Transverse colon (tissue), 4 donors: ENCODE measurements around the gene LCAT. TPM values are rescaled to one million over a fixed set of nuclear protein-coding genes. Genes with fewer than 3 reads are reported as not detected.
A peak's percentile ranks its signal among the peaks of the same experiment; 100 is the strongest.

Experiments
- DNase-seq: peaks from one replicate; pipeline ENCODE4 v3.0.0-alpha.2; 2019
- H3K27ac ChIP-seq, 4 donors: fragments of 200-600 bp; sonication (generic); 2 replicates each; pipeline ENCODE4 v1.5.1; 2016 to 2018; ENCODE audit warnings: inconsistent platforms in 4 of 4
- H3K27me3 ChIP-seq: fragments of 200-600 bp; sonication (generic); 2 replicates; pipeline ENCODE4 v1.5.1; 2017; ENCODE audit warnings: inconsistent platforms
- H3K36me3 ChIP-seq, 4 donors: fragments of 200-600 bp; sonication (generic); 2 replicates each; pipeline ENCODE4 v1.5.1; 2017 to 2019; ENCODE audit warnings: inconsistent platforms in 4 of 4
- H3K4me1 ChIP-seq, 4 donors: fragments of 200-600 bp; sonication (generic); 2 replicates each; pipeline ENCODE4 v1.5.1; 2017 to 2020; ENCODE audit warnings: inconsistent platforms in 4 of 4
- H3K4me3 ChIP-seq, 4 donors: fragments of 200-600 bp; sonication (generic); 1 replicate in 1 of 4; 2 replicates in 3 of 4; pipeline versions ENCODE4 v1.5.1 to v1.6.1; 2017 to 2019; ENCODE audit warnings: inconsistent platforms in 4 of 4
- H3K9me3 ChIP-seq, 2 donors: fragments of 200-600 bp; sonication (generic); 2 replicates each; pipeline ENCODE4 v1.5.1; 2017 to 2019; ENCODE audit warnings: inconsistent platforms in 2 of 2
- EP300 ChIP-seq: sonication (generic); formaldehyde crosslinking; IDR thresholded peaks from one replicate; pipeline ENCODE4 v1.6.1; 2017; ENCODE audit warnings: antibody characterized with exemption, low read depth
- POLR2A ChIP-seq: fragments of 450-650 bp; IDR thresholded peaks from one replicate; pipeline ENCODE4 v1.6.1; 2016; ENCODE audit warnings: antibody characterized with exemption, mild to moderate bottlenecking, moderate library complexity
- POLR2AphosphoS5 ChIP-seq, 3 donors: sonication (generic); formaldehyde crosslinking; IDR thresholded peaks; one replicate each; pipeline ENCODE4 v1.6.1; 2016; ENCODE audit warnings: antibody characterized with exemption in 3 of 3
- WGBS, 2 donors: methylation state at CpG; one replicate each; pipeline ENCODE4 v1.1.5; 2018; ENCODE audit warnings: low coverage in 1 of 2; 5-methylcytosine and 5-hydroxymethylcytosine counted together
- in situ Hi-C, 4 donors: fragments of 200-750 bp; cut with MboI; loops; one replicate each; pipeline versions ENCODE4 v1.15.0 to v1.15.1; 2017; ENCODE audit warnings: low sequenced_read_pairs in 3 of 4, low pct_ligation_motif_present in 1 of 4, low pct_unique_long_range_greater_than_20kb in 1 of 4
- intact Hi-C: fragments of 100-400 bp; cut with DNase I; formaldehyde crosslinking; loops from one replicate; pipeline ENCODE4 v1.15.1; 2023; ENCODE audit warnings: low total_unique reads
- total RNA-seq, 4 donors: library from RNA; depleted of rRNA; stranded (reverse); fragments of >200 nt; gene quantifications; one replicate each; pipeline ENCODE4 v1.1.0, GENCODE V29; 2016
- TF ChIP-seq, protein P1 (sequence below), 5 experiments: fragments of 200-600 bp in 3 of 5; fragments of 450-650 bp in 2 of 5; sonication (generic) in 3 of 5; IDR thresholded peaks; 1 replicate in 2 of 5; 2 replicates in 3 of 5; pipeline ENCODE4 v1.5.1; 2016 to 2017; ENCODE audit warnings: antibody characterized with exemption in 5 of 5, inconsistent platforms in 3 of 5, mild to moderate bottlenecking in 2 of 5, moderate library complexity in 1 of 5

Gene LCAT
- total RNA-seq, 4 donors from 2014 or later = 2.2 to 30.7 (median 4.2) TPM

GRCh38 chr16:67990018-67990386 is 46.1 kb upstream of the LCAT start:
- Histone ChIP-seq H3K36me3 (no peaks in the 10 kb centered on the region), H3K27me3 (no peaks in the 10 kb centered on the region), H3K9me3 (no peaks in the 10 kb centered on the region), H3K4me3 (no peak overlapping the region), H3K4me1 (peaks cover 5 to 20% (median 8%) of the 10 kb centered on the region in 4 donors), H3K27ac (no peak overlapping the region)
- in situ Hi-C loops (loop anchor here in 1 of 4 donors (10.0 kb wide), 1 partner anchor 55 kb away; no protein-coding TSS in a partner anchor), intact Hi-C loops (no loop called here)
- TF ChIP-seq, protein P1, sequence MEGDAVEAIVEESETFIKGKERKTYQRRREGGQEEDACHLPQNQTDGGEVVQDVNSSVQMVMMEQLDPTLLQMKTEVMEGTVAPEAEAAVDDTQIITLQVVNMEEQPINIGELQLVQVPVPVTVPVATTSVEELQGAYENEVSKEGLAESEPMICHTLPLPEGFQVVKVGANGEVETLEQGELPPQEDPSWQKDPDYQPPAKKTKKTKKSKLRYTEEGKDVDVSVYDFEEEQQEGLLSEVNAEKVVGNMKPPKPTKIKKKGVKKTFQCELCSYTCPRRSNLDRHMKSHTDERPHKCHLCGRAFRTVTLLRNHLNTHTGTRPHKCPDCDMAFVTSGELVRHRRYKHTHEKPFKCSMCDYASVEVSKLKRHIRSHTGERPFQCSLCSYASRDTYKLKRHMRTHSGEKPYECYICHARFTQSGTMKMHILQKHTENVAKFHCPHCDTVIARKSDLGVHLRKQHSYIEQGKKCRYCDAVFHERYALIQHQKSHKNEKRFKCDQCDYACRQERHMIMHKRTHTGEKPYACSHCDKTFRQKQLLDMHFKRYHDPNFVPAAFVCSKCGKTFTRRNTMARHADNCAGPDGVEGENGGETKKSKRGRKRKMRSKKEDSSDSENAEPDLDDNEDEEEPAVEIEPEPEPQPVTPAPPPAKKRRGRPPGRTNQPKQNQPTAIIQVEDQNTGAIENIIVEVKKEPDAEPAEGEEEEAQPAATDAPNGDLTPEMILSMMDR (IDR thresholded peaks at IDR 0.05) = no peak
- TF ChIP-seq POLR2AphosphoS5 (IDR thresholded peaks at IDR 0.05) (no peak), POLR2A (no peak), EP300 (no peak)
- no peak for DNase-seq
- WGBS, 2 donors = 73 to 86% methylated on average over 1 to 6 of the region's 6 CpGs

GRCh38 chr16:67989322-67990017 is 45.5 kb upstream of the LCAT start:
- TF ChIP-seq POLR2A (no peak), POLR2AphosphoS5 (IDR thresholded peaks at IDR 0.05) (no peak), EP300 (no peak)
- TF ChIP-seq, protein P1 (IDR thresholded peaks at IDR 0.05) = no peak
- no peaks in the 10 kb centered on the region for H3K9me3 ChIP-seq
- no peaks in the 10 kb centered on the region for H3K36me3 ChIP-seq
- no peak overlapping the region for H3K27ac ChIP-seq
- DNase-seq = no peak
- in situ Hi-C loops (loop anchor here in 1 of 4 donors (10.0 kb wide), 1 partner anchor 55 kb away; no protein-coding TSS in a partner anchor), intact Hi-C loops (loop anchor here (5.0 kb wide), 1 partner anchor 238 kb away; no protein-coding TSS in a partner anchor)
- no peaks in the 10 kb centered on the region for H3K27me3 ChIP-seq
- WGBS, 2 donors = 82 to 90% methylated on average over 2 to 8 of the region's 8 CpGs
- H3K4me3 ChIP-seq = no peak overlapping the region
- H3K4me1 ChIP-seq = peaks cover 5 to 25% (median 8%) of the 10 kb centered on the region in 4 donors

GRCh38 chr16:67988675-67989074 is 44.8 kb upstream of the LCAT start:
- TF ChIP-seq POLR2A (no peak), POLR2AphosphoS5 (IDR thresholded peaks at IDR 0.05) (no peak), EP300 (no peak)
- TF ChIP-seq, protein P1 (IDR thresholded peaks at IDR 0.05) = no peak
- WGBS, 2 donors = 87 to 95% methylated on average over 3 of the region's 3 CpGs
- intact Hi-C loops = loop anchor here (5.0 kb wide), 1 partner anchor 239 kb away; no protein-coding TSS in a partner anchor
- Histone ChIP-seq H3K36me3 (no peaks in the 10 kb centered on the region), H3K9me3 (no peaks in the 10 kb centered on the region), H3K4me1 (peaks cover 3 to 29% (median 6%) of the 10 kb centered on the region in 4 donors), H3K27ac (no peak overlapping the region), H3K27me3 (no peaks in the 10 kb centered on the region), H3K4me3 (no peak overlapping the region)
- in situ Hi-C loops = no loop called here
- no peak for DNase-seq

DNA sequence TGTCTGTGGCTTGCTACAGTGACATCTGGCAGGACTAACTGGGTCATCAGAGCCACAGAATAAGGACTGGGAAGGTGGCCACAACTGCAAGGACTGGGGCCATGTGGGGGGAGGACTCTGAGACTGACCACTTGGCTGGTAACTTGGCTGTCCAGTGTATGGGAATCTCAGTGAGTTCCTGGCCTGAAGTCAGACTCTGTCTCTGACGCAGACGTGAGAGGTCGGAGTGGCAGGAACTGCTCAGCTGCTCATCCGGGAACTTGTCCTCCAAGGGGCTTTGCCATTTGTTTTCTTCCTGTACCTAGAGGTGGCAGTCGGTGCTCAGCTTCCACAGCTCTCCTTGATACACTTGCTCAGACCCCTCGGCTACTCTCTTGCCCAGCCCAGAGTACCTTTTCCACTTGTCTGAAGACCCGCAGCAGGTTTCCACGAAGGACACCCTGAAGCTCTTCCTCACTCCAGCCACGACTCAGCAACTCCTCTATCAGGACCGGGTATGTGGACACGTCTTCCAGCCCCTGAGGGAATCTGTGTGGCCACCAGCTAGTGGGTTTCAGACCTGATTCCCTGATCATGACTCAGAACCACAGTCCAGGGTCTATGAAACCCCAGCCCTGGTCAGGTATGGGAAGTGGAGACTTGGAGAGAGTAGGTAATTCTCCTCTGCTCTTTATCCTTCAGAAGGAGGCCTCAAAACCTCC is 43.7 kb upstream of the LCAT start:
- WGBS, 2 donors = 74 to 80% methylated on average over 2 to 11 of the region's 11 CpGs
- intact Hi-C loops = loop anchor here (5.0 kb wide), 1 partner anchor 240 kb away; no protein-coding TSS in a partner anchor

More for the DNA sequence above, 43.7 kb upstream of the LCAT start:
- DNase-seq = no peak
- peaks cover 0 to 20% (median 0%) of the 10 kb centered on the region in 4 donors for H3K4me1 ChIP-seq
- H3K9me3 ChIP-seq = no peaks in the 10 kb centered on the region
- no peaks in the 10 kb centered on the region for H3K27me3 ChIP-seq
- H3K27ac ChIP-seq = peak overlapping the region in 1 of 4 donors; percentile 9
- no peaks in the 10 kb centered on the region for H3K36me3 ChIP-seq
- in situ Hi-C loops = no loop called here
- TF ChIP-seq POLR2A (no peak), POLR2AphosphoS5 (IDR thresholded peaks at IDR 0.05) (no peak), EP300 (no peak)
- TF ChIP-seq, protein P1 (IDR thresholded peaks at IDR 0.05) = no peak
- H3K4me3 ChIP-seq = no peak overlapping the region
